Gastroesophageal sphincter (tissue), 2 donors: Measurements from ENCODE around the gene PUM1.

Source experiments
- POLR2A ChIP-seq, 2 donors: fragments of 450-650 bp; IDR thresholded peaks; one replicate each; pipeline ENCODE4 v1.6.1; 2017; ENCODE audit warnings: antibody characterized with exemption in 2 of 2, mild to moderate bottlenecking in 2 of 2, moderate library complexity in 1 of 2
- POLR2AphosphoS5 ChIP-seq: sonication (generic); formaldehyde crosslinking; IDR thresholded peaks from one replicate; pipeline ENCODE4 v1.6.1; 2017; ENCODE audit warnings: antibody characterized with exemption

DNA sequence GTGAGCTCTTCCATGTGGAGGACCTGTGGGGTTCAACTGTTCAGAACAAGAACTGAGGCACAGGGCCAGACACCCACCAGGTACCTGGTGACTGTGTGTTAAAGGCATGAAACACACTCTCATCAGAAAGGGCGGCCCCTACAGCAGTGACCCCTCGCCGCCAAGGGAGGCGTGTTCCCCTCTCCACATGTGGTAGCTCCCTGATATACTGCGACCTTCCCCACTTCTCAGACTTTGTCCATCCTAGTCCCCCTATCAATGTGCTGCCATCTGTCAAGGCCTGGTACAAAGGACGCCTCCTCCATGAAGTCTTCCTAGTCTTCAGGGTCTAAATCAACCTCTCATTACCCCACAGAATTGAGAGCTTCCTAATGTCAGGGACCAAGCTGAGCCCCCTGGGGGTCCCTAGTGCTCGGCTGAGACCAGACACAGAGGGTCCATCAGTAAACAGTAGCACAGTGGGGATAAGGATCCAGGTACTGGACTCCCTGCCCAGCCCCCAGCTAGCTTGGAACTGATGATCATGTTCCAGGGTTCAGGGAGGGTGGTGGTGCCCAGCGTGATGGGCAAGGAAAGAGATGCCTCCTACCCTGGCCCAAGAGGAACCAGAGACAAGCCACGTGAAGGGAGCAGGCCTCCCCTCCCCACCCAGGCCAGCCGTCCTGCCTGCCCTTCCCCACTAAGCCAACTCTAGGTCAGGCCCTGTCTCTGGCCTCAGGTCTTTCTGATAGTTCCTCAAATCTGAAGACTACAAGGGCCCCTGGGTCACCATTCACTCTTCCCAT lies 167.3 kb downstream of the PUM1 start:
- no peak for TF ChIP-seq POLR2AphosphoS5
- no peak for TF ChIP-seq POLR2A (IDR thresholded peaks at IDR 0.05)
